H9 (cell line): ENCODE results near the gene INPP5F. TPM values are rescaled to one million over a fixed set of nuclear protein-coding genes. Genes with fewer than 3 reads are reported as not detected.

Source experiments
- DNase-seq: peaks from one replicate; pipeline ENCODE4 v3.0.0-alpha.2; 2017
- H2AFZ ChIP-seq: one replicate; pipeline ENCODE4 v1.6.1; 2013; ENCODE audit warnings: mild to moderate bottlenecking, low read length, control low read depth, moderate library complexity
- H2AK5ac ChIP-seq: 2 replicates; pipeline ENCODE4 v1.6.1; 2013; ENCODE audit warnings: low read length, control low read depth, mixed read lengths; ENCODE audit not compliant: insufficient read length
- H2BK120ac ChIP-seq: one replicate; pipeline ENCODE4 v1.6.1; 2013; ENCODE audit warnings: low read depth, mild to moderate bottlenecking, low read length, control low read depth, inconsistent platforms; ENCODE audit not compliant: poor library complexity, severe bottlenecking
- H2BK12ac ChIP-seq: 2 replicates; pipeline ENCODE4 v1.6.1; 2013; ENCODE audit warnings: low read length, control low read depth, mixed read lengths, low read depth; ENCODE audit not compliant: insufficient read length
- H2BK15ac ChIP-seq: 2 replicates; pipeline ENCODE4 v1.6.1; 2013; ENCODE audit warnings: low read depth, low read length, control low read depth
- H2BK20ac ChIP-seq: one replicate; pipeline ENCODE4 v1.6.1; 2013; ENCODE audit warnings: low read depth, mild to moderate bottlenecking, low read length, control low read depth, inconsistent platforms; ENCODE audit not compliant: poor library complexity, severe bottlenecking
- H2BK5ac ChIP-seq: 2 replicates; pipeline ENCODE4 v1.6.1; 2013; ENCODE audit warnings: low read length, control low read depth, mixed read lengths; ENCODE audit not compliant: insufficient read length
- H3K14ac ChIP-seq: 2 replicates; pipeline ENCODE4 v1.6.1; 2013; ENCODE audit warnings: low read length, control low read depth; ENCODE audit not compliant: insufficient read depth
- H3K18ac ChIP-seq: 2 replicates; pipeline ENCODE4 v1.6.1; 2013; ENCODE audit warnings: low read depth, mild to moderate bottlenecking, mixed read lengths, low read length, control low read depth; ENCODE audit not compliant: insufficient read length
- H3K23ac ChIP-seq: 2 replicates; pipeline ENCODE4 v1.6.1; 2013; ENCODE audit warnings: low read length, control low read depth, mixed read lengths, low read depth; ENCODE audit not compliant: insufficient read length
- H3K23me2 ChIP-seq: 2 replicates; pipeline ENCODE4 v1.6.1; 2013; ENCODE audit warnings: low read depth, mild to moderate bottlenecking, mixed read lengths, low read length, control low read depth; ENCODE audit not compliant: insufficient read length, poor library complexity, severe bottlenecking
- H3K27ac ChIP-seq: 2 replicates; pipeline ENCODE4 v1.5.1; 2013; ENCODE audit warnings: low read length, control low read depth, mixed read lengths, low read depth; ENCODE audit not compliant: insufficient read length
- H3K27me3 ChIP-seq: 2 replicates; pipeline ENCODE4 v1.6.1; 2013; ENCODE audit warnings: low read length, control low read depth, inconsistent platforms; ENCODE audit not compliant: insufficient read depth
- H3K4ac ChIP-seq: 2 replicates; pipeline ENCODE4 v1.6.1; 2013; ENCODE audit warnings: low read depth, mild to moderate bottlenecking, control low read depth, inconsistent platforms, low read length, moderate library complexity
- H3K4me1 ChIP-seq: 2 replicates; pipeline ENCODE4 v1.6.1; 2013; ENCODE audit warnings: low read length, control low read depth, inconsistent platforms; ENCODE audit not compliant: insufficient read depth
- H3K4me2 ChIP-seq: 2 replicates; pipeline ENCODE4 v1.6.1; 2013; ENCODE audit warnings: low read length, control low read depth, mixed read lengths; ENCODE audit not compliant: insufficient read length, insufficient read depth
- H3K56ac ChIP-seq: 2 replicates; pipeline ENCODE4 v1.6.1; 2013; ENCODE audit warnings: low read depth, mild to moderate bottlenecking, mixed read lengths, low read length, control low read depth; ENCODE audit not compliant: insufficient read length
- H3K79me1 ChIP-seq: 2 replicates; pipeline ENCODE4 v1.6.1; 2013; ENCODE audit warnings: low read depth, mild to moderate bottlenecking, moderate library complexity, low read length, control low read depth, inconsistent platforms; ENCODE audit not compliant: insufficient read depth, poor library complexity, severe bottlenecking
- H3K79me2 ChIP-seq: 2 replicates; pipeline ENCODE4 v1.6.1; 2013; ENCODE audit warnings: low read length, control low read depth, inconsistent platforms; ENCODE audit not compliant: insufficient read depth
- H3K9ac ChIP-seq: 2 replicates; pipeline ENCODE4 v1.6.1; 2013; ENCODE audit warnings: low read length, control low read depth, mixed read lengths; ENCODE audit not compliant: insufficient read length; ENCODE audit errors: extremely low read depth
- H3K9me3 ChIP-seq: one replicate; pipeline ENCODE4 v1.6.1; 2013; ENCODE audit warnings: low read depth, low read length, inconsistent platforms; ENCODE audit not compliant: control insufficient read depth
- H3T11ph ChIP-seq: one replicate; pipeline ENCODE4 v1.6.1; 2013; ENCODE audit warnings: mild to moderate bottlenecking, low read length, control low read depth, inconsistent platforms
- H4K20me1 ChIP-seq: one replicate; pipeline ENCODE4 v1.6.1; 2013; ENCODE audit not compliant: control insufficient read depth, insufficient read length, insufficient read depth
- H4K5ac ChIP-seq: 2 replicates; pipeline ENCODE4 v1.6.1; 2013; ENCODE audit warnings: low read depth, mild to moderate bottlenecking, mixed read lengths, low read length, control low read depth; ENCODE audit not compliant: insufficient read length
- H4K8ac ChIP-seq: replicated peaks from 2 replicates; pipeline ENCODE4 v1.6.1; 2013; ENCODE audit warnings: low read length, control low read depth, mixed read lengths, low read depth; ENCODE audit not compliant: insufficient read length
- H4K91ac ChIP-seq: 2 replicates; pipeline ENCODE4 v1.6.1; 2013; ENCODE audit warnings: low read depth, mild to moderate bottlenecking, moderate library complexity, mixed read lengths, low read length, control low read depth; ENCODE audit not compliant: insufficient read length
- H3K27ac Mint-ChIP-seq, 3 experiments: 2 replicates in 2 of 3; 3 replicates in 1 of 3; pipeline ENCODE4 v1.8.0; 2020 to 2021; ENCODE audit warnings: mixed read lengths in 3 of 3, mild to moderate bottlenecking in 1 of 3, moderate library complexity in 1 of 3
- H3K27me3 Mint-ChIP-seq: 2 replicates; pipeline ENCODE4 v1.8.0; 2021; ENCODE audit warnings: low read depth, mild to moderate bottlenecking, moderate library complexity, mixed read lengths
- H3K36me3 Mint-ChIP-seq, 3 experiments: 2 replicates in 2 of 3; 3 replicates in 1 of 3; pipeline ENCODE4 v1.8.0; 2020 to 2021; ENCODE audit warnings: low read depth in 3 of 3, mixed read lengths in 3 of 3; ENCODE audit not compliant: insufficient read depth in 1 of 3
- H3K4me1 Mint-ChIP-seq, 2 experiments: 2 replicates each; pipeline ENCODE4 v1.8.0; 2020; ENCODE audit warnings: mixed read lengths in 2 of 2
- H3K4me3 Mint-ChIP-seq, 2 experiments: 2 replicates in 1 of 2; 3 replicates in 1 of 2; pipeline ENCODE4 v1.8.0; 2020 to 2021; ENCODE audit warnings: mild to moderate bottlenecking in 2 of 2, mixed read lengths in 2 of 2, moderate library complexity in 1 of 2
- H3K9me3 Mint-ChIP-seq, 2 experiments: 2 replicates in 1 of 2; 3 replicates in 1 of 2; pipeline ENCODE4 v1.8.0; 2020; ENCODE audit warnings: mild to moderate bottlenecking in 2 of 2, mixed read lengths in 2 of 2, moderate library complexity in 1 of 2
- WGBS: extraction: QIAGEN DNeasy Blood & Tissue Kit; methylation state at CpG from one replicate; pipeline ENCODE4 v1.1.7; 2013; ENCODE audit warnings: missing lambda C conversion rate, low lambda C conversion rate, mixed read lengths; ENCODE audit not compliant: insufficient read length; ENCODE audit errors: extremely low coverage; 5-methylcytosine and 5-hydroxymethylcytosine counted together
- total RNA-seq: library from RNA; stranded (reverse); gene quantifications from 2 replicates; pipeline ENCODE4 v1.2.1, GENCODE V29; 2021
- TF ChIP-seq, protein P1 (sequence below): fragments of 200-600 bp; sonication (generic); conservative IDR thresholded peaks from 3 replicates; pipeline ENCODE4 v1.8.0; 2021; ENCODE audit warnings: antibody characterized with exemption, mild to moderate bottlenecking

Gene INPP5F
- total RNA-seq, 1 experiment from 2014 or later, result 108 TPM

GRCh38 chr10:119817991-119818888 is 92.4 kb downstream of the INPP5F start:
- no peaks in the 10 kb centered on the region for H3K27me3 ChIP-seq
- no CpG with 5 or more reads among the region's 84 CpGs for WGBS
- no peak overlapping the region for H2BK15ac ChIP-seq
- no peak overlapping the region for H2AFZ ChIP-seq
- no peak overlapping the region for H3K23ac ChIP-seq
- H3K27me3 Mint-ChIP-seq, result no peaks in the 10 kb centered on the region
- no peak overlapping the region for H2BK5ac ChIP-seq
- no peak overlapping the region for H3K56ac ChIP-seq
- H4K5ac ChIP-seq, result peak overlapping the region; percentile 14
- H3K9me3 Mint-ChIP-seq, result no peaks in the 10 kb centered on the region; a peak in 1 of 5 replicates
- H3K23me2 ChIP-seq, result peaks cover 8% of the 10 kb centered on the region
- H4K91ac ChIP-seq, result no peak overlapping the region
- H3K4ac ChIP-seq, result no peak overlapping the region; the same call in 1 of the 2 replicates
- H3K79me2 ChIP-seq, result peaks cover 10% of the 10 kb centered on the region; the same call in 1 of the 2 replicates
- no peak overlapping the region for H2BK20ac ChIP-seq
- no peak overlapping the region for H3T11ph ChIP-seq
- peak overlapping the region; percentile 65 for H3K9ac ChIP-seq
- H4K8ac ChIP-seq, result no peak overlapping the region
- peak overlapping the region; percentile 81 to 82 for H3K4me3 Mint-ChIP-seq
- peak overlapping the region; percentile 64 for H3K4me2 ChIP-seq
- DNase-seq, result peak; percentile 100
- peak overlapping the region; percentile 92 for H3K18ac ChIP-seq
- H3K27ac Mint-ChIP-seq, result peak overlapping the region; percentile 95 to 98 (median 95); a peak in 6 of 7 replicates
- H2AK5ac ChIP-seq, result no peak overlapping the region
- TF ChIP-seq, protein P1, sequence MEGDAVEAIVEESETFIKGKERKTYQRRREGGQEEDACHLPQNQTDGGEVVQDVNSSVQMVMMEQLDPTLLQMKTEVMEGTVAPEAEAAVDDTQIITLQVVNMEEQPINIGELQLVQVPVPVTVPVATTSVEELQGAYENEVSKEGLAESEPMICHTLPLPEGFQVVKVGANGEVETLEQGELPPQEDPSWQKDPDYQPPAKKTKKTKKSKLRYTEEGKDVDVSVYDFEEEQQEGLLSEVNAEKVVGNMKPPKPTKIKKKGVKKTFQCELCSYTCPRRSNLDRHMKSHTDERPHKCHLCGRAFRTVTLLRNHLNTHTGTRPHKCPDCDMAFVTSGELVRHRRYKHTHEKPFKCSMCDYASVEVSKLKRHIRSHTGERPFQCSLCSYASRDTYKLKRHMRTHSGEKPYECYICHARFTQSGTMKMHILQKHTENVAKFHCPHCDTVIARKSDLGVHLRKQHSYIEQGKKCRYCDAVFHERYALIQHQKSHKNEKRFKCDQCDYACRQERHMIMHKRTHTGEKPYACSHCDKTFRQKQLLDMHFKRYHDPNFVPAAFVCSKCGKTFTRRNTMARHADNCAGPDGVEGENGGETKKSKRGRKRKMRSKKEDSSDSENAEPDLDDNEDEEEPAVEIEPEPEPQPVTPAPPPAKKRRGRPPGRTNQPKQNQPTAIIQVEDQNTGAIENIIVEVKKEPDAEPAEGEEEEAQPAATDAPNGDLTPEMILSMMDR, result peak; percentile 68
- no peaks in the 10 kb centered on the region for H3K9me3 ChIP-seq
- H3K14ac ChIP-seq, result peak overlapping the region; percentile 92
- H2BK12ac ChIP-seq, result no peak overlapping the region
- H3K4me1 ChIP-seq, result no peaks in the 10 kb centered on the region
- no peaks in the 10 kb centered on the region for H3K79me1 ChIP-seq
- H4K20me1 ChIP-seq, result no peaks in the 10 kb centered on the region
- peaks cover 6 to 29% (median 22%) of the 10 kb centered on the region in 3 experiments for H3K36me3 Mint-ChIP-seq
- H3K27ac ChIP-seq, result peak overlapping the region; percentile 55
- H3K4me1 Mint-ChIP-seq, result peaks cover 18 to 29% of the 10 kb centered on the region in 2 experiments
- H2BK120ac ChIP-seq, result peak overlapping the region; percentile 82
